ENCODE results near the gene ZFAND5. TPM values are rescaled to one million over a fixed set of nuclear protein-coding genes. Genes with fewer than 3 reads are reported as not detected.

The ZFAND5 gene
- total RNA-seq, 2 donors from 2014 or later = 143 to 288 TPM

GRCh38 chr9:72352911-72353388 lies 12.1 kb downstream of the ZFAND5 start:
- TF ChIP-seq POLR2A (IDR thresholded peaks at IDR 0.05) (no peak), CTCF (IDR thresholded peaks at IDR 0.05) (no peak)
- WGBS = 54% methylated on average over 2 of the region's 2 CpGs
- no peak overlapping the region for H3K27ac ChIP-seq
- H3K36me3 ChIP-seq = peaks cover 0 to 4% of the 10 kb centered on the region in 2 donors
- H3K9me3 ChIP-seq = no peaks in the 10 kb centered on the region
- DNase-seq (ENCODE audit: low spot score) = no peak
- H3K4me1 ChIP-seq (replicated peaks) = no peaks in the 10 kb centered on the region
- intact Hi-C loops (cut with DNase I) = no loop called here
- H3K4me3 ChIP-seq = no peak overlapping the region
- H3K27me3 ChIP-seq (replicated peaks; ENCODE audit: insufficient read depth) = no peaks in the 10 kb centered on the region

- Histone ChIP-seq H3K9me3 (no peaks in the 10 kb centered on the region), H3K27ac (no peak overlapping the region), H3K4me1 (replicated peaks) (no peaks in the 10 kb centered on the region), H3K36me3 (peaks cover 0 to 4% of the 10 kb centered on the region in 2 donors), H3K4me3 (no peak overlapping the region), H3K27me3 (replicated peaks; ENCODE audit: insufficient read depth) (no peaks in the 10 kb centered on the region)
- intact Hi-C loops (cut with DNase I) = no loop called here
- no peak for DNase-seq (ENCODE audit: low spot score)
- 88% methylated on average over 15 of the region's 15 CpGs for WGBS
- TF ChIP-seq CTCF (IDR thresholded peaks at IDR 0.05) = no peak
- TF ChIP-seq POLR2A (IDR thresholded peaks at IDR 0.05) = no peak
- no peak for TF ChIP-seq POLR2AphosphoS5 (IDR thresholded peaks at IDR 0.05)
These were observed 13.2 kb downstream of the ZFAND5 start for GRCh38 chr9:72351538-72352453.

GRCh38 chr9:72349911-72350310 lies 15.1 kb downstream of the ZFAND5 start:
- TF ChIP-seq POLR2A (IDR thresholded peaks at IDR 0.05) = no peak
- TF ChIP-seq CTCF (IDR thresholded peaks at IDR 0.05) = no peak
- TF ChIP-seq POLR2AphosphoS5 (IDR thresholded peaks at IDR 0.05) = no peak
- Histone ChIP-seq H3K4me1 (replicated peaks) (no peaks in the 10 kb centered on the region), H3K9me3 (no peaks in the 10 kb centered on the region), H3K36me3 (no peaks in the 10 kb centered on the region), H3K27me3 (replicated peaks; ENCODE audit: insufficient read depth) (no peaks in the 10 kb centered on the region), H3K4me3 (no peak overlapping the region), H3K27ac (no peak overlapping the region)
- intact Hi-C loops (cut with DNase I) = no loop called here
- WGBS = 47% methylated on average over 1 of the region's 1 CpG
- DNase-seq (ENCODE audit: low spot score) = no peak

- Histone ChIP-seq H3K4me1 (replicated peaks) (no peaks in the 10 kb centered on the region), H3K4me3 (no peak overlapping the region), H3K36me3 (no peaks in the 10 kb centered on the region), H3K9me3 (no peaks in the 10 kb centered on the region), H3K27ac (no peak overlapping the region), H3K27me3 (replicated peaks; ENCODE audit: insufficient read depth) (no peaks in the 10 kb centered on the region)
- WGBS = 84% methylated on average over 2 of the region's 2 CpGs
- no peak for TF ChIP-seq POLR2AphosphoS5 (IDR thresholded peaks at IDR 0.05)
- no peak for TF ChIP-seq CTCF (IDR thresholded peaks at IDR 0.05)
- no peak for TF ChIP-seq POLR2A (IDR thresholded peaks at IDR 0.05)
- DNase-seq (ENCODE audit: low spot score) = no peak
- intact Hi-C loops (cut with DNase I) = no loop called here
These were observed 15.8 kb downstream of the ZFAND5 start for GRCh38 chr9:72349240-72349639.

GRCh38 chr9:72346333-72346732 lies 18.7 kb downstream of the ZFAND5 start:
- intact Hi-C loops (cut with DNase I) = no loop called here
- H3K4me3 ChIP-seq = no peak overlapping the region
- no peaks in the 10 kb centered on the region for H3K27me3 ChIP-seq (replicated peaks; ENCODE audit: insufficient read depth)
- no peak for DNase-seq (ENCODE audit: low spot score)
- no peak overlapping the region for H3K27ac ChIP-seq
- no peaks in the 10 kb centered on the region for H3K36me3 ChIP-seq
- no peaks in the 10 kb centered on the region for H3K9me3 ChIP-seq
- WGBS = 90% methylated on average over 1 of the region's 1 CpG
- no peaks in the 10 kb centered on the region for H3K4me1 ChIP-seq (replicated peaks)
- no peak for TF ChIP-seq POLR2A (IDR thresholded peaks at IDR 0.05)
- no peak for TF ChIP-seq POLR2AphosphoS5 (IDR thresholded peaks at IDR 0.05)
- TF ChIP-seq CTCF (IDR thresholded peaks at IDR 0.05) = no peak

Data from prostate gland (tissue), 2 donors.